Measurements from ENCODE around the gene LRRC3C.

Gene LRRC3C

DNA sequence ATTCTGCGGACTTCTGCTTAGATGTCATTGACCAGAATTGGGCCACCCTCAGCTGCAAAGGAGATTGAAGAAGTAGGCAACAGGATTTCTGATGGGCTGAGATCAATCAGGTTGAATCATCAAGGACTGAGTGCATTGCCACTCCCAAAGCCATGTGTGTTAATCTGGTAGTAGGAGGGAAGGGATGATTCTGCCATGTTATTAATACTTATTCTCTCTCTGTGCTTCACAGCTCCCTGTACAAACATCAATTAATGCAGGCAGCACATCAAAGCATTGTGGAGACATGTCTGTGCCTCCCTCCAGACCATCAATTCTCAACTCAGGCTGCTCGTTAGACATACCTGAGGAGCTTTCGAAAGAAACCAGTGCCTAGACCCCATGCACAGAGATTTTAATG is 11.6 kb downstream of the LRRC3C start:
- peaks cover 16% of the 10 kb centered on the region for H3K4me1 ChIP-seq (ENCODE audit: low read length)
- H3K4me3 ChIP-seq (ENCODE audit: low read length), result no peak overlapping the region
- peak overlapping the region; percentile 55; the same call in 1 of the 2 replicates for H3K9ac ChIP-seq (ENCODE audit: low read length)
- H3K9me3 ChIP-seq (replicated peaks; ENCODE audit: insufficient read depth, low read length), result no peaks in the 10 kb centered on the region
- H3K27ac ChIP-seq (ENCODE audit: low read length), result peak overlapping the region; percentile 82; the same call in 1 of the 2 replicates
- H3F3A ChIP-seq (ENCODE audit: insufficient read depth, low read length), result peaks cover 15% of the 10 kb centered on the region
- H3K4me2 ChIP-seq (ENCODE audit: low read depth, low read length), result no peak overlapping the region; the same call in 1 of the 2 replicates
- H2AFZ ChIP-seq (ENCODE audit: low read length), result no peak overlapping the region
- no peaks in the 10 kb centered on the region for H3K9me2 ChIP-seq (replicated peaks; ENCODE audit: insufficient read depth, low read length)
- H3K27me3 ChIP-seq (replicated peaks; ENCODE audit: insufficient read depth, low read length), result no peaks in the 10 kb centered on the region
- H3K79me2 ChIP-seq (ENCODE audit: low read length), result no peaks in the 10 kb centered on the region
- H4K20me1 ChIP-seq (ENCODE audit: insufficient read depth, low read length), result no peaks in the 10 kb centered on the region
- H3K36me3 ChIP-seq (replicated peaks; ENCODE audit: insufficient read depth, low read length), result no peaks in the 10 kb centered on the region
- DNase-seq, result no peak
- TF ChIP-seq EZH2phosphoT487 (IDR thresholded peaks at IDR 0.05; ENCODE audit: low read length), result no peak
- no peak for TF ChIP-seq EZH2 (optimal IDR thresholded peaks at IDR 0.05; ENCODE audit: low read depth, low read length)
- no peak for TF ChIP-seq CTCF (IDR thresholded peaks at IDR 0.05; ENCODE audit: low read length)

- Histone ChIP-seq H4K20me1 (ENCODE audit: insufficient read depth, low read length) (no peaks in the 10 kb centered on the region), H3K79me2 (ENCODE audit: low read length) (no peaks in the 10 kb centered on the region), H3K4me3 (ENCODE audit: low read length) (no peak overlapping the region), H3K4me1 (ENCODE audit: low read length) (peaks cover 16% of the 10 kb centered on the region), H3K27ac (ENCODE audit: low read length) (peak overlapping the region; percentile 82), H3K9me2 (replicated peaks; ENCODE audit: insufficient read depth, low read length) (no peaks in the 10 kb centered on the region), H3K9me3 (replicated peaks; ENCODE audit: insufficient read depth, low read length) (no peaks in the 10 kb centered on the region), H3K9ac (ENCODE audit: low read length) (peak overlapping the region; percentile 55), H3K27me3 (replicated peaks; ENCODE audit: insufficient read depth, low read length) (no peaks in the 10 kb centered on the region), H3K36me3 (replicated peaks; ENCODE audit: insufficient read depth, low read length) (no peaks in the 10 kb centered on the region), H3F3A (ENCODE audit: insufficient read depth, low read length) (peaks cover 15% of the 10 kb centered on the region), H3K4me2 (ENCODE audit: low read depth, low read length) (peak overlapping the region; percentile 48; the same call in 1 of the 2 replicates), H2AFZ (ENCODE audit: low read length) (peak overlapping the region; percentile 48)
- peak; percentile 92 for DNase-seq
- TF ChIP-seq CTCF (IDR thresholded peaks at IDR 0.05; ENCODE audit: low read length), result peak; percentile 63
- no peak for TF ChIP-seq EZH2phosphoT487 (IDR thresholded peaks at IDR 0.05; ENCODE audit: low read length)
These were observed 12.3 kb downstream of the LRRC3C start for GRCh38 chr17:39939588-39940419.

- H3K9ac ChIP-seq (ENCODE audit: low read length), result no peak overlapping the region
- no peaks in the 10 kb centered on the region for H3K9me2 ChIP-seq (replicated peaks; ENCODE audit: insufficient read depth, low read length)
- no peak for DNase-seq
- no peak overlapping the region for H3K27ac ChIP-seq (ENCODE audit: low read length)
- no peaks in the 10 kb centered on the region for H3K36me3 ChIP-seq (replicated peaks; ENCODE audit: insufficient read depth, low read length)
- no peak overlapping the region for H3K4me3 ChIP-seq (ENCODE audit: low read length)
- no peaks in the 10 kb centered on the region for H3K27me3 ChIP-seq (replicated peaks; ENCODE audit: insufficient read depth, low read length)
- peaks cover 16% of the 10 kb centered on the region for H3K4me1 ChIP-seq (ENCODE audit: low read length)
- no peak overlapping the region for H3K4me2 ChIP-seq (ENCODE audit: low read depth, low read length)
- no peaks in the 10 kb centered on the region for H4K20me1 ChIP-seq (ENCODE audit: insufficient read depth, low read length)
- no peak overlapping the region for H2AFZ ChIP-seq (ENCODE audit: low read length)
- peaks cover 15% of the 10 kb centered on the region for H3F3A ChIP-seq (ENCODE audit: insufficient read depth, low read length)
- TF ChIP-seq EZH2phosphoT487 (IDR thresholded peaks at IDR 0.05; ENCODE audit: low read length), result no peak
- TF ChIP-seq CTCF (IDR thresholded peaks at IDR 0.05; ENCODE audit: low read length), result no peak
- no peak for TF ChIP-seq EZH2 (optimal IDR thresholded peaks at IDR 0.05; ENCODE audit: low read depth, low read length)
- no peaks in the 10 kb centered on the region for H3K9me3 ChIP-seq (replicated peaks; ENCODE audit: insufficient read depth, low read length)
- H3K79me2 ChIP-seq (ENCODE audit: low read length), result no peaks in the 10 kb centered on the region
These were observed 16.3 kb downstream of the LRRC3C start for GRCh38 chr17:39943702-39944392.

Data from MM.1S (cell line).